Measurements from ENCODE around the gene SPATA6L.
A peak's percentile ranks its signal among the peaks of the same experiment; 100 is the strongest.
"Not testable (repeated sequence)": the region's sequence is repeated elsewhere in the genome, so short reads cannot be mapped to it uniquely, and the experiment has no call there.

The SPATA6L gene

DNA sequence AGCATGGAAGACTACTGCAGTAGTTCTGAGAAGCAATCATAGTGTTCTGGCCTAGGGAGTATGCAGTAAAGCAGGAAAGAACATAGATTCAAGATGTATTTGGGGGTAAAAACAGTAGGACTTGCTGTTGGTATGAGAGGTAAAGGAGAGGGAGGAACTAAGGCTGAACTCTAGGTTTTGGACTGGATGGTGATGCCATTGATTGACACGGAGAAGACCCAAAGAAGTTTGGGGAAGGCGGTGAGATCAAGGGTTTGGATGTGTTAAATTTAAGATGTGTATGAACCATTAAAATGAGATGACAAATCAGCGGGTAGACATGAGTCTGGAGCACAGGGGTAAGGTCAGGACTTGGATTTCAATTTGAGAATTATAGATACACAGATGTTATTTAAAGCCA is 11.1 kb upstream of the SPATA6L start:
- no peak for DNase-seq (ENCODE audit: low spot score)

DNA sequence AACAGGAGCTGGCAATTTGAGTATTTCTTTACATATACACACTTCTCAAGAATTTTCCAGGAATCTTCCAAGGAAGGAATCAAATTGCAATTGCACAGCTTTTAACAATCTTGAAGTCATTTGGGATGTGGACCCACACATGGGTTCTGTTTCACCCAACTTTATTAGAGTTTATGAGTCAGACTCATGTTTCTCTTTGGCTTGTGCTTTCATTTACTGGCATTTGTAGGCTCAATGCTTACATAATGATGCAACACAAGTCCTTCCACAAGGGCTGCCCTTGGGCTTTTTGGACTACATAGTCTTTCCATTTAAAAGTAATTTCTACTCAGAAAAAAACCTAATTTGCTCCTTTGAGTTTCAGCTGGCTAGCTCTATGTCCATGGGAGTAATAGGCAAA is 8.5 kb upstream of the SPATA6L start:
- no peak for DNase-seq (ENCODE audit: low spot score)

DNA sequence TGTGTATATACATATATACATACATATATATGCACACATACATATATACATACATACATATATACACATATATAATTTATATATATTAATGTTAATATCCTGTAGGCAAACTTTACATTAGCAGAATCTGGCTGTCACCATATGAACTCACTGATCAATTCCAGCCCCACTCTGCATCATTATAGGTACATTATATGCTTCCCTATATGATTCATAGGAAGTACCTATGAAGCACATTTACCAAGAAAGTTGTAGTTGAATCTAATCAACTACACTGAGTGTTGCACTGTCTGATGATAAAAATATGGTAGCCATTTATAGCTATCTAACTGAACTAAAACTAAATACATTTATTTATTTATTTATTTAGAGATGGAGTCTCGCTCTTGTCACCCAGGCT is 5.5 kb upstream of the SPATA6L start:
- DNase-seq (ENCODE audit: low spot score), result no peak

DNA sequence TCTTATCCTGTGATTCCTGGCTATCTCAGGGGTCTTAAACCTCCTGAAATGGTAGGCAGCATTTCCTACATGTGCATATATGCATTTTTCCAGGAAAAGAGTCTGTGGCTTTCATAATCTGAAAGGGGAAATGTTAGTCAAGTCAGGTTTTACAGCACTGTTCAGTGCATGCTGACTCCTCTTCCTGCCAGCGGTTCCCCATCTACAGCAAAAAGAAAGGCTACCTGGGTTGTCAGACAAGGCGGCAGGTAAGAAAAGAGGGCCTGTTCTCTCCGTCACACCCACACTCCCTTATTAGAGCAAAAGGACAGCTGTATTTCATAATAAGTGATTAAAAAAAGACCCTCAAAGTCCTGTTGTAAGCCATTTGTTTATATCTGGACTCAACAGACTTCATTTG is 4.3 kb upstream of the SPATA6L start:
- DNase-seq (ENCODE audit: low spot score), result no peak

DNA sequence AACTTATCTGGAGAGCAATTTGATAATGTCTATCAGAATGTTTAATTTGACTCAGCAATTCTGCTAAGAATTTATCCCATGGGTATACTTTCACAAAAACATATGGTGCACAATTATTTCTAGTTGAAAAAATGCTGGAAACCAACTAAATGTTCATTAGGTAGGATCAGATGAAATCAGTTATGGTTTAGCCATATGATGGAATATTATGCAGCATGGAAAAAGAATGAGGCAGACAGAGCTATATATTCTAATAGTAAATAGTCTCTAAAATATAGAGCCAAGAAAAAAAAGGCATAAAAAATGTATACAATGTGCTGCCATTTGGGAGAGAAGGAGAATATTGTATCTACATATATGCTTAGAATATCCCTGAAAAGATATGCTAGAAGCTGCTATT is 3.6 kb upstream of the SPATA6L start:
- DNase-seq (ENCODE audit: low spot score), result no peak

DNA sequence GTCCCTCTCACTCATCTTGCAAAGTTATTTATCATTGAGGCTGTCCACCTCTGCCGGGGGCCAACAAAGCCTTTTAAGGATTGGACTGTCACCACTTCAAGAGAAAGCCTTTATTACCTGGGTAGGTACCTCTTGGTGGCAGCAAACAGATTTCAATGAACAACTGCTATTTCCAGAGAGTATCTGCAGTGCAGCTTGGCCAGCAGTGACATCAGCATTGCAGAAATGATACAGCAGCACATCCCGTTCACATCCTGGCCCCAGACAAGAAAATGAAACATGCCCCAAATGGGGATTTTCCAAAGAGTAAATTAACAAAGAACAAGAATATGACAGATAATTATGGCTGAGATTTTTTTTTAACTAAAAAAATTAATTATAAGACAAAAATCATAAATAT is 2.3 kb upstream of the SPATA6L start:
- DNase-seq (ENCODE audit: low spot score), result no peak

DNA sequence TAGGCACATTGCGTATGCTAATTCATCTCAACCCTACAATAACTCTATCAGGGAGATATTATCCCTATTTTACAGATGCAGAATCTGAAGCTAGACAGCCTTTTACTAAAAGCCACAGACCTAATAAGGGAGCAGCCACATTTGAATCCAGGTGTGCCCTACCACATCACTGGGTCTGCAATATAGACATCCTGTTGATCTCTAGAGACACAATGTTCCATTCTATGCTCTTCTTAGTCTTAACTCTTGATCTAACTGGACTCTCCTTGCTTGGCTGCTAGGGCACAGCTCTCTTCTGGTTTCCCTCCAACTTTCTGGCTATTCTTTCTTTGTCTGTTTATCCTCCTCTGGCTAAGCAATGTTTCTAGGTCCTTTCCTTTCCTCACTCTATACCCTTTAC is 1.4 kb upstream of the SPATA6L start:
- DNase-seq (ENCODE audit: low spot score), result no peak

DNA sequence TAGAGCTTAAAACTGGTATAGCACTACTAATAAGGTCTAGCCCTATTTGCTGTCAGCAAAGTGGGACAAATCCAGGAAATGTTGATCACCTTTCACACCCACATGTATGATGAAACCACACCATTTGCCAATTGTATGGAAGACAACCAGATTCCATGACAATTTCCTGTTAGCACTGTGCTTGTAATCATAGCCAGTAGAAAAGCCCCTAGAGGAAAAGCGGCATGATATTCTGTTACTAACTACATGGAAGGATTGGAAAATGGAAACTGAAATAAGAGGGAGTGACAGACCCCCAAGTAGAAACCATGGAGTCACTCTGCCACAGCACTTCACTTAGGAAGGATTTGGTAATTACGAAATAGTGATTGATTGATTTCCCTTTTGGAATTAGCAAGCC is 923 bp downstream of the SPATA6L start:
- no peak for DNase-seq (ENCODE audit: low spot score)

DNA sequence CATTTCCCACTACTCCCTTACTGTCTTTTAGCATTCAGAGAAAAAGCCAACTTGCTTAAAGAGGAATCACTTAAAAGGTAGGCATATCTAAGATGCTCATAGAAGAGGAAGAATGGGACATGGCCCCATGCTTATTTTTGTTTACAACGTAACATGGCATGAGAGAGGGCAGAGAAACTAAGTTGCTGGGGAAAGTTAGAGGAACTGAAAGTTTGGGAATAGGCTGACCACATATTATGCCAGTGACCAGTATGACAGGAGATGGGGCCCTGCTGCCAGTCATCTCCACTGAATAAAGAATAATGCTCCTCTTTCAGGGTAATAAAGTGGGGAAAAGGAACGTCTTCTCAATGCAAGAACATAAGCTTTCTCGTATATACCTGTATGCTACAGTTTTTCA is 2.3 kb downstream of the SPATA6L start:
- DNase-seq (ENCODE audit: low spot score), result no peak

DNA sequence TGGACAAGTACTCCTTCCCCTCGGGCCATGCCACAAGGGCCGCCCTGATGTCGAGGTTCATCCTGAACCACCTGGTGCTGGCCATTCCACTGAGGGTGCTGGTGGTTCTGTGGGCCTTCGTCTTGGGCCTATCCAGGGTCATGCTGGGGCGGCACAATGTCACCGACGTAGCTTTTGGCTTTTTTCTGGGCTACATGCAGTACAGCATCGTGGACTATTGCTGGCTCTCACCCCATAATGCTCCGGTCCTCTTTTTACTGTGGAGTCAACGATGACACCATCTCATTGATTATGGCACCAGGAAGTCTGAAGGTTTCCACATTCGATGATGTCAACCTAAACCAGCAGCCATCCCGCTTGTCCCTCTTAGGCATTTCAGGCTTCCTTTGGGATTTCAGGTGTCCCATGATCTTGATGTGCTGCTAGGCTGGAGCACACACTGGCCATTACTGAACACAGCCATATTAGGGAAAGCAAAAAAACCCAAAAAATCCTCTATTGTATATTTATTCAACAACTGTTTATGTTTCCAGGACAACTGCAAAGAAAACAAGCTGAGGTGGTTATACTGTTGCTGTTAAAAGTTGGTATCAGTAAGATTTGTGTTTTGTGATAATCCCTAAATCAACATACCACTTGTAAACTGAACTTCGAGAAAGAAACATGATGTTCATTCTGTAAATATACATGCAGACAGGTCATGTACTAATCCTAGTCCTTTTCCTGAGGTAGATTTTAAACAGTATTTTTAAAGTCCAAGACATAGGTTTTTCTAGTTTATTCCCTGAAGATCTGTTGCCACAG is 3.1 kb downstream of the SPATA6L start:
- no peak for DNase-seq (ENCODE audit: low spot score)

DNA sequence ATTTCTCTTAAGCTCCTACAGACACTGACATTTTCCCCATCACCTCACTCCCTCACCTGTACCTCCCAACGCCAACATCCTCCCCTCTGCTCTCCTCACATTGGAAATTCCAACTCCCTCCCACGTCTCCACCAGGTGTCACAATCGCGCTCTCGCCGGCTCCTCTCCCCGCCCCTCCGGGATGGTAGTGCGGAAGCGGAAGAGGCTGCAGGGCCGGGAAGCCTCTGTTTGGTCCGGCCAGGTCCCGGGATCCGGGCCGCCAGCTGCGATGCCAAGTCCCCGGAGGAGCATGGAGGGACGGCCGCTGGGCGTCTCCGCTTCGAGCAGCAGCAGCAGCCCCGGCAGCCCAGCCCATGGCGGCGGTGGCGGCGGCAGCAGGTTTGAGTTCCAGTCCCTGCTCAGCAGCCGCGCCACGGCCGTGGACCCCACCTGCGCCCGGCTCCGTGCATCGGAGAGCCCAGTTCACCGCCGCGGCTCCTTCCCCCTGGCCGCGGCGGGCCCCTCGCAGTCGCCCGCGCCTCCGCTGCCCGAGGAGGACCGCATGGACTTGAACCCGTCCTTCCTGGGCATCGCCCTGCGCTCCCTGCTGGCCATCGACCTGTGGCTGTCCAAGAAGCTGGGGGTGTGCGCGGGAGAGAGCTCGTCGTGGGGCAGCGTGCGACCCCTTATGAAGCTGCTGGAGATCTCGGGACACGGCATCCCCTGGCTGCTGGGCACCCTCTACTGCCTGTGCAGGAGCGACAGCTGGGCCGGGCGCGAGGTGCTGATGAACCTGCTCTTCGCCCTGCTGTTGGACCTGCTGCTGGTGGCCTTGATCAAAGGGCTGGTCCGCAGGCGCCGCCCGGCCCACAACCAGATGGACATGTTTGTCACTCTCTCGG is 3.9 kb downstream of the SPATA6L start, which contains the start of gene PLPP6:
TSS of gene PLPP6 (plus strand) at position 187 of the 881 bp plus-strand sequence. CDS start at position 269, 82 bp downstream.
- peak; percentile 76 for DNase-seq (ENCODE audit: low spot score)

DNA sequence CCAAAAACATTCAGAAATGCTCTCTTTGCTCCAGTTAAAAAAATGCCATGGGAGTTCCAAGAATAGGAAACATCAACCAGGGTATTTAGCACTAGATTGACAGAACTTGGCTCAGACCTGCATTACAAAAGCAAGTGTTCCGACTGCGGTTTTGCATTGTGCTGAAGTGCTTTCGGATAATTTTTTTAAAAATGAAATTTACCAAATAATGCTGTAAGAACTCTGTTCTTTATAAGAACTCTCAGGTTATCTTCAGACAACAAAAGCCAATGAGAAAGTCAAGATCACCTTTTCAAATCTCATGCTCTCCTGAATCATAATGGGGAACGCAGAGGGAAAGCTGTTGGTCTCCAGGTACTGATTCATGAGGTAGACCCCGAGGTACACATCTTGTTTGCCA is 4.7 kb downstream of the SPATA6L start:
- DNase-seq (ENCODE audit: low spot score), result no peak

DNA sequence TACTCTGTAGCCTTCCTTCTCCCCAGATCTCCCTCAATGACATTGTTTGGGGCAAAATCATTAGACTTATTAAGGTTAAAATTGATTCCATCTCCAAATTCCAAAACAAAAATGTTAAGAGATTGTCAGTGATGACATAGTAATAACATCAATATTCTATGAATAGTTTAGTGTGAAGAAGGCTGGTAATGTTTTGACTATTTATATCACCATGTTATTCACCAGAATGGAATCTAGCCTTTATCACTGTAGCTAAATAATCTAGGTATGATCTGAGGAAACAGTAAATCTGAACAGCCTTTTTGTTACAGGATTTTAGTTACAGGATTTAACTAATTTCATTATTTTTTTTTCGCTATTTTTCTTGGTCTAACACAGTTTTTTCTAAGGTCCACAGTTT is 5.1 kb downstream of the SPATA6L start:
- no peak for DNase-seq (ENCODE audit: low spot score)

DNA sequence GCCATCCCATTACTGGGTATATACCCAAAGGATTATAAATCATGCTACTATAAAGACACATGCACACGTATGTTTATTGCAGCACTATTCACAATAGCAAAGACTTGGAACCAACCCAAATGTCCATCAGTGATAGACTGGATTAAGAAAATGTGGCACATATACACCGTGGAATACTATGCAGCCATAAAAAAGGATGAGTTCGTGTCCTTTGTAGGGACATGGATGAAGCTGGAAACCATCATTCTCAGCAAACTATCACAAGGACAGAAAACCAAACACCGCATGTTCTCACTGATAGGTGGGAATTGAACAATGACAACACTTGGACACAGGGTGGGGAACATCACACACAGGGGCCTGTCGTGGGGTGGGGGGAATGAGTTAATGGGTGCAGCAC is 5.6 kb downstream of the SPATA6L start:
- not testable (repeated sequence) for DNase-seq (ENCODE audit: low spot score)

DNA sequence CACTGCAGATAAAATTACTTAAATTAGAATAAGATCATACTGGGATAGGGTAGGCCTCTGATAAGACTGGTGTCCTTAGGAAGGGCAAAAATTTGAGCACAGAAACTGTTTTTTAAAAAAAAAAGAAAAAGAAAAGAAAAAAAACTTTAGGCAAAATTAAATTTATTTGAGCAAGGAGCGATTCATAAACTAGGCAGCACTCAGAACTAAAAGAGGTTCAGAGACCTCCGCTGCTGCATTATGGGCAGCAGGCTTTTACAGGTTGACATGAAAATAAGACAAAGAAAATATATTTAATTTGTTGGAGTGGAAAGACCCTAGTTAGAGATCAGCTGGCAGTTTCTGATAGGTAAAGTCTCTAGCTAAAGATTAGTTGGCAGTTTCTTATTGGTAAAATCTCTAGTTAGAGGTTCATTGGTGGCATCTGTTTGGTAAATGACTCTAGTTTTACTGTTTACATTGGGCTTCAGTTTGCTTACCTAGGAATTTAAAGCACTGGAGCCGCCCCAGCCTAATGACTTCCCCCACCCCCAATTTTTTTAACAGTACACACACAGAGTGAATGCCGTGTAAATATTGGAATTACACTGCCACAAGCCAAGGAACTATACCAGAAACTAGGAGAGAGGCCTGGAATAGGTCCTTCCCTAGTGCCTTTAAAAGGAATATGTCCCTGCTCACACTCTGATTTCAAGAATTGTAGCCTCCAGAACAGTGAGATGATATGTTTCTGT is 8.7 kb downstream of the SPATA6L start:
- DNase-seq (ENCODE audit: low spot score), result no peak

DNA sequence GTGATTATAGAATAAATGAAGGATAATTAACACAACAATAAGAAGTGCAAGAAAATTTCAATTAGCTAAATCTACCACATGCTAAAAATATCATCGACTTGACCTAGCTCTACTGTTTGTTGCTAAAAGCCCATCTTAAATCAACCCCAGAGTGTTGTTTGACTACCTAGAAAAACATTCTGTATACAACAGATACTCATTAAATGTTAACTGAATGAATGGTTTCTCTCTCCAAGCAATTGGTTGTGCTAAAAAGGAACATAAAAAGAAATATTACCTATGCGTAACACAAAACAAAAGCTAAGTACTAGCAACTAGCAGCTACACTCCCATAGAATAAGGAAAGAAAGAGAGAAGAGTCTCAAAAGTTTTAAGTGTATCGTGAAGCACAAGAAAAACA is 9.7 kb downstream of the SPATA6L start:
- no peak for DNase-seq (ENCODE audit: low spot score)

DNA sequence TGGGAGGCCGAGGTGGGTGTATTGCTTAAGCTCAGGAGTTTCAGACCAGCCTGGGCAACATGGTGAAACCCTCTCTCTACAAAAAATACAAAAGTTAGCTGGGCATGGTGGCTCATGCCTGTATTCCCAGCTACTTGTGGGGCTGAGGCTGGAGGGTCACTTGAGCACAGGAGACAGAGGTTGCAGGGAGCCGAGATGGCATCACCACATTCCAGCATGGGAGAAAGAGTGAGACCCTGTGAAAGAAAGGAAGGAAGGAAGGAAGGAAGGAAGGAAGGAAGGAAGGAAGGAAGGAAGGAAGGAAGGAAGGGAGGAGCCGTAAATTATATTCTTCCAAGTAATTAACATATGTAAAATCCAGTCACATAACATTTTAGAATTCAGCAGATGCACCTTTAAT is 10.1 kb downstream of the SPATA6L start:
- DNase-seq (ENCODE audit: low spot score), result not testable (repeated sequence)

DNA sequence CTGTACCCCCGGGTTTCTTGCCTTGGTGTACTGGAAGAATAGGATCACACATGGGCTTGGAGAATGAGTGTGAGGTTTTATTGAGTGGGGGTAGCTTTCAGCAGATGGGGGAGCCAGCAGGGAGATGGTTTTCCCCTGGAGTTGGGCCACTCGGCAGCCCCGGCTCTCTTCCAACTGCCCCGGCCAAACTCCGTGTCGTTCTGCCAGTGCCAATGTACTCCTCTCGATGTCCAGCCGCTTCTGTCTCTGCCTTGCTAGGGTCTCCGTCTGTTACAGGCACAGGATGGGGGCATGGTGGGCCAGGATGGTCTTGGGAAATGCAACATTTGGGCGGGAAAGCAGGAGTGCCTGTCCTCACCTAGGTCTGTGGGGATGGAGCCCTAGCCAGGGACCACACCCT is 11.7 kb downstream of the SPATA6L start:
- no peak for DNase-seq (ENCODE audit: low spot score)

DNA sequence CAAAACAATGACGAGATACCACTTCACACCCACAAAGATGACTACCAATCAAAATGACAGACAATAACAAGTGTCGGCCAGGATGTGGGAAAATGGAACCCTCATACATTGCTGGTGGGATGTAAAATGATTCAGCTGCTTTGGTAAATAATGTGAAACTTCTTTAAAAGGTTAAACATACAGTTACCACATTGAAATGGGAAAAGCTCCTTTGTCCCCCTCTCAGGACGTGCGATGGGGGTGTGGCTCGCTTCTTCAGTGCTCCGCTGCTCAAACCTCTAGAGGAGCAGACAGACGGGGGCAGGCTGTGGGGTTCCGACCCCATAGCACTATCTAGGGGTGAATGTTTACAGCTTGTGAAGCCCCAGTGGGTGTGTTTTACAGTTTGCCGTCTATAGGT is 12.2 kb downstream of the SPATA6L start:
- DNase-seq (ENCODE audit: low spot score), result no peak

DNA sequence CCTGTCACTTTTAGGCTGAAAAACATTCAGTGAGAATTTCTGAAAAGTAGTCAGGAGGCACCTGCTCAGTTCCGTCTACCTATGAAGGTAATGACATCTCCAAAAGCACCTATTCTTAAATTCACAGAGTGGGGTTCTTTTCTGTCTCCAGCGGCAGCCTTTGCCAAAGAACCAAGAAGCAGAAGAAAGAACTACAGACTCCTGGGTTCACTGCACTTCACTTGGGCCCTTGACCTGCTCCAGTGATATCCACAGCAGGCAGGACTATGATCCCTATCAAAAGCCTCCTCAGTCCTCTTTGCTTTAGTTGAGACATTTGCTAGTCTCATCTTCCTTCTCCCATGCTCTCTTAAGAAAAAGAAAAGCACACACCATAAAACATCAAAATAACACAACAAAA is 23.9 kb downstream of the SPATA6L start:
- DNase-seq (ENCODE audit: low spot score), result no peak

DNA sequence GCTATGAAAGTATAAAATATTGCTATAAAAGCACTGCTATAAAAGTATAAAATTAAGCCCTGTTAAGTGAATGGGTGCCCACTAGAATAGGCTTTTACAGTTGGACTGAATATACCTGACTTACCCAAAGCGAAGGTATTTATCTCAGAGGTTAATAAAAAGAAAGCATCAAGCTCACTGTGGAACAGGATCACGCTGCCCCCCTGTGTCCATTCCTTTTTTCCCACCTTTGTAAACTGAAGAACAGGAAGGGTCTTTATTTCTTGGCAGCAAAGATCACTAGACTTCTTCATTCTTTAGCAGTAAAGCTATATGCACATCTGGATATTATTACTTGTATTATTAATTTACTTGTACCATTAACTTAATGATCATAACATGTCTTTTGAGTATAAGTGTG is 26.3 kb downstream of the SPATA6L start:
- DNase-seq (ENCODE audit: low spot score), result no peak

DNA sequence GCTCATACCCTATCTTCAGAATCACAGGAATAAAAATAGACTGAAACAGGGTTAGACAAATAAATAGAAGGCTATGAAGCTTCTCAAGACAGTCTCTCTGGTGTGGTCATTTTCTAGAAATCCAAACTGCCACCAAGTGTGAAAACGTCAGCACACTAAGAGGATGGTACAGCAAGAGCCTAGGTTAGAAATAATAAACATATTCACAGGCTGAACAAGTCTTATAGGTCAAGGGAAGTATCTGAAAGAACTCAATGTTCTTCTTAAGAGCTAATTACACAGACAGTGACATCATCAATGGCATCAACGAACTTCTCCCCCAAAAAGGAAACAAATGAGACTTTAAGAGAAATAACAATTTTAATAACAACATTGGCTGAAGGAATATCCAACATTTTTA is 26.9 kb downstream of the SPATA6L start:
- no peak for DNase-seq (ENCODE audit: low spot score)

DNA sequence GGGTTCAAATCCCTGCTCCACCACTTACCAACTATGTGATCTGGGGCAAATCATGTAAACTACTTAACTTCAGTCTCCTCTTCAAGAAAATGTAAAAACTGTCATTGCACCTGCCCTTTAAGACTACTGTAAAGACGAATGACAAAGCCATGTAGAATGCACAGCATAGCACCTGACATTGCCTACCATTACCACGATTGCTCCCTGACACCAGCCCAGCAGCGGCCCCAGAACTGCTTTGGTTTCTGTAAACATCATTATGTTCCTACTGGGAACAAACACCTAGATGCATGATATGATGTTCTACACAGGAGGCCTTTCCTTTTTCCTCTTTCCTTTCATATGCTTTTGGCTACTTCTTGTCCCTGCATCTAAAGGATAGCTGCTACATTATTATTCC is 27.3 kb downstream of the SPATA6L start:
- DNase-seq (ENCODE audit: low spot score), result no peak

Data from hematopoietic multipotent progenitor cell treated with erythropoietin and hydrocortisone succinate and interleukin-3 and kit ligand, for 15 days (in vitro differentiated cells).